ENCODE results near the gene PMP22.

GRCh38 chr17:15238057-15238456, 27.1 kb downstream of the PMP22 start:
- TF ChIP-seq POLR2AphosphoS5 (IDR thresholded peaks at IDR 0.05; ENCODE audit: low read depth, low read length), result no peak
- TF ChIP-seq REST (IDR thresholded peaks at IDR 0.05; ENCODE audit: insufficient read depth in 1 of 2, low read depth in 2 of 2, low read length in 2 of 2), result no peak

All from PFSK-1 (cell line).